Measurements from ENCODE around the gene AVPI1. TPM values are rescaled to one million over a fixed set of nuclear protein-coding genes. Genes with fewer than 3 reads are reported as not detected.

The AVPI1 gene
- total and polyA plus RNA-seq, 10 of the 15 experiments (the other 5 are each of a cell fraction or from before 2014, with no cell fraction given) = 0.08 to 1.4 (median 0.84) TPM

DNA sequence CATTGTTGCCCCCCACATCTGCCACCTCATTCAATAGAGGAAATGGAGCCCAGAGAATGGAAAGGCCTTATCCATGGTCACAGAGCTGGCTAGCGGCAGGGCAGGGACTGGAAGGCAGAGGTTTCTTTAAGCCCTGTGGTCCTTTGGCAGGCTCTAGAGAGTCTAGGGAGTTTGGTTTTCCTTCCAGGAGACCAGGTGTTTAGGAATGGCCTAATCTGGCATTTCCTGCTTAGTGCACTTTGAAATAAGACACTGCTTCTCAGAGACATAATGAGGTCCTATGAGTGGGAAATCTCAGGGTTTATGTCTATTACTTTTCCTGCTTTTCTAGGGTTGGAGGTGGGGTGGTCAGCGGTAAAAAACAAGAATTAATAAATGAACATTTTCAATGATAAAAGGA lies 32.6 kb upstream of the AVPI1 start:
- Histone ChIP-seq H2AFZ (ENCODE audit: control insufficient read depth, low read depth, low read length) (no peak overlapping the region), H3K36me3 (ENCODE audit: control insufficient read depth in 2 of 2, insufficient read depth in 2 of 2, low read length in 1 of 2) (no peaks in the 10 kb centered on the region), H3K9me3 (replicated peaks; ENCODE audit: control insufficient read depth, insufficient read depth, low read length) (no peaks in the 10 kb centered on the region), H3K4me3 (no peak overlapping the region), H3K27ac (ENCODE audit: control insufficient read depth, insufficient read depth) (no peak overlapping the region), H3K9ac (ENCODE audit: control insufficient read depth, insufficient read depth, low read length) (no peak overlapping the region), H3K79me2 (ENCODE audit: control insufficient read depth, insufficient read depth, low read length) (no peaks in the 10 kb centered on the region), H3K4me2 (ENCODE audit: control insufficient read depth, insufficient read depth) (no peak overlapping the region), H3K27me3 (replicated peaks in 1 of 2; ENCODE audit: control insufficient read depth in 2 of 2, insufficient read depth in 2 of 2, low read length in 1 of 2) (peaks cover 0 to 2% of the 10 kb centered on the region in 2 experiments; a peak in 1 of 4 replicates), H3K4me1 (ENCODE audit: control insufficient read depth, insufficient read depth, low read length) (no peaks in the 10 kb centered on the region; the same call in 1 of the 2 replicates), H4K20me1 (ENCODE audit: control insufficient read depth, insufficient read depth) (no peaks in the 10 kb centered on the region)
- in situ Hi-C loops (cut with MboI) = no loop called here
- ATAC-seq (no peak), FAIRE-seq (no peak), DNase-seq (ENCODE audit: low read depth, low spot score) (no peak)
- TF ChIP-seq LARP7 (IDR thresholded peaks at IDR 0.05) = no peak
- TF ChIP-seq GATAD2B (conservative IDR thresholded peaks at IDR 0.05; ENCODE audit: low read depth) = no peak
- no peak for TF ChIP-seq TARDBP (IDR thresholded peaks at IDR 0.05; ENCODE audit: borderline replicate concordance)
- WGBS (ENCODE audit: insufficient coverage, insufficient replicate concordance, low lambda C conversion rate, missing lambda C conversion rate) = 71% methylated on average over 2 of the region's 2 CpGs
- ChIA-PET POLR2A (no interaction called here), CTCF (interaction anchor here (0.9 to 21.5 kb wide), 5 partner anchors 12 to 43 kb away, joined by 3 to 416 read pairs (median 3); partner anchors contain the start of genes AVPI1 and MARVELD1), SMC1A (ENCODE audit: uncharacterized antibody, unreplicated experiment) (no interaction called here), RAD21 (ENCODE audit: unreplicated experiment) (no interaction called here)
- intact Hi-C loops (cut with micrococcal nuclease; ENCODE audit: unreplicated experiment) = no loop called here
- no TSS peak for BruUV-seq (replicated peaks)

DNA sequence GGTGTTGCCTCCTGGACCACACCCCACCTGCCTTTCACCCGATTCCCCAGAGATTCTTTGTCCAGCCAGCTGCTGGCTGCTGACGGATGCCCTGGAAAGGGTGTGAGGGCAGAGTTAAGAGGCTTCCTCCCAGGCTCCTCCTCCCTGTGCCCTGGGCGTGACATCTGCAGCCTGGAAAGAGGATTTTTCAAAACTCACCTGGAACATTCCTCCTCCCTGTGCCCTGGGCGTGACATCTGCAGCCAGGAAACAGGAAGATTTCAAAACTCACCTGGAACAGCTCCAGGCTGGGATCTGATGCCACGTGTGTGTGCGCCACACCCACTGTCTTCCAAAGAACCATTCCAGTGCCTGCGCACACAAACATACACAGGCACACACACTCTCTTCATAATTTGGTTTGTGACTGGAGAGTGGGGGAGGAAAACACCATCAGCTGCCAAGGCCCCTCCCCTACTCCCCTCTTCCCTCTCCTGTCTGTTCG lies 31.7 kb upstream of the AVPI1 start:
- ChIA-PET SMC1A (ENCODE audit: uncharacterized antibody, unreplicated experiment) (no interaction called here), CTCF (interaction anchor here (0.9 to 21.5 kb wide), 5 partner anchors 11 to 42 kb away, joined by 3 to 416 read pairs (median 3); partner anchors contain the start of genes AVPI1 and MARVELD1), RAD21 (ENCODE audit: unreplicated experiment) (no interaction called here), POLR2A (interaction anchor here (0.6 kb wide), 1 partner anchor 886 kb away, joined by 3 read pairs; no protein-coding TSS in a partner anchor)
- Histone ChIP-seq H3K9ac (ENCODE audit: control insufficient read depth, insufficient read depth, low read length) (no peak overlapping the region), H3K4me1 (ENCODE audit: control insufficient read depth, insufficient read depth, low read length) (peaks cover 3% of the 10 kb centered on the region; the same call in 1 of the 2 replicates), H3K27ac (ENCODE audit: control insufficient read depth, insufficient read depth) (no peak overlapping the region), H3K36me3 (ENCODE audit: control insufficient read depth in 2 of 2, insufficient read depth in 2 of 2, low read length in 1 of 2) (no peaks in the 10 kb centered on the region), H3K4me3 (no peak overlapping the region), H4K20me1 (ENCODE audit: control insufficient read depth, insufficient read depth) (no peaks in the 10 kb centered on the region), H3K9me3 (replicated peaks; ENCODE audit: control insufficient read depth, insufficient read depth, low read length) (no peaks in the 10 kb centered on the region), H3K27me3 (replicated peaks in 1 of 2; ENCODE audit: control insufficient read depth in 2 of 2, insufficient read depth in 2 of 2, low read length in 1 of 2) (peaks cover 0 to 2% of the 10 kb centered on the region in 2 experiments; a peak in 1 of 4 replicates), H3K4me2 (ENCODE audit: control insufficient read depth, insufficient read depth) (no peak overlapping the region), H3K79me2 (ENCODE audit: control insufficient read depth, insufficient read depth, low read length) (no peaks in the 10 kb centered on the region), H2AFZ (ENCODE audit: control insufficient read depth, low read depth, low read length) (no peak overlapping the region)
- intact Hi-C loops (cut with micrococcal nuclease; ENCODE audit: unreplicated experiment) = no loop called here
- TF ChIP-seq EED (IDR thresholded peaks at IDR 0.05; ENCODE audit: low read depth) = no peak
- TF ChIP-seq, protein P1, sequence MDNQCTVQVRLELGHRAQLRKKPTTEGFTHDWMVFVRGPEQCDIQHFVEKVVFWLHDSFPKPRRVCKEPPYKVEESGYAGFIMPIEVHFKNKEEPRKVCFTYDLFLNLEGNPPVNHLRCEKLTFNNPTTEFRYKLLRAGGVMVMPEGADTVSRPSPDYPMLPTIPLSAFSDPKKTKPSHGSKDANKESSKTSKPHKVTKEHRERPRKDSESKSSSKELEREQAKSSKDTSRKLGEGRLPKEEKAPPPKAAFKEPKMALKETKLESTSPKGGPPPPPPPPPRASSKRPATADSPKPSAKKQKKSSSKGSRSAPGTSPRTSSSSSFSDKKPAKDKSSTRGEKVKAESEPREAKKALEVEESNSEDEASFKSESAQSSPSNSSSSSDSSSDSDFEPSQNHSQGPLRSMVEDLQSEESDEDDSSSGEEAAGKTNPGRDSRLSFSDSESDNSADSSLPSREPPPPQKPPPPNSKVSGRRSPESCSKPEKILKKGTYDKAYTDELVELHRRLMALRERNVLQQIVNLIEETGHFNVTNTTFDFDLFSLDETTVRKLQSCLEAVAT (IDR thresholded peaks at IDR 0.05) = no peak
- TF ChIP-seq EP300 (IDR thresholded peaks at IDR 0.05; ENCODE audit: borderline replicate concordance in 1 of 2, control insufficient read depth in 1 of 2, low read depth in 2 of 2, low read length in 2 of 2) = no peak
- no peak for TF ChIP-seq BRCA1 (IDR thresholded peaks at IDR 0.05; ENCODE audit: low read depth, low read length)
- TF ChIP-seq HCFC1 (IDR thresholded peaks at IDR 0.05; ENCODE audit: low read length) = no peak
- TF ChIP-seq TBL1XR1 (IDR thresholded peaks at IDR 0.05; ENCODE audit: low read depth, low read length) = no peak
- TF ChIP-seq MTA3 (IDR thresholded peaks at IDR 0.05; ENCODE audit: borderline replicate concordance, low read length) = no peak
- no peak for TF ChIP-seq IKZF1 (conservative IDR thresholded peaks at IDR 0.05)
- no peak for TF ChIP-seq RAD51 (IDR thresholded peaks at IDR 0.05)
- no peak for TF ChIP-seq TARDBP (IDR thresholded peaks at IDR 0.05; ENCODE audit: borderline replicate concordance)
- ATAC-seq (no peak), FAIRE-seq (no peak), DNase-seq (ENCODE audit: low read depth, low spot score) (no peak)
- 87% methylated on average over 7 of the region's 8 CpGs for WGBS (ENCODE audit: insufficient coverage, insufficient replicate concordance, low lambda C conversion rate, missing lambda C conversion rate)
- no TSS peak for BruUV-seq (replicated peaks)
- in situ Hi-C loops (cut with MboI) = no loop called here
